HG02943 (cell line): ENCODE measurements around the gene POLR3A.
"Not testable (repeated sequence)": the region's sequence is repeated elsewhere in the genome, so short reads cannot be mapped to it uniquely, and the experiment has no call there.

ENCODE experiments used
- ATAC-seq: cut with Tn5 transposase; IDR thresholded peaks from one replicate; pipeline ENCODE4 v1.9.1; 2021; ENCODE audit warnings: mild to moderate bottlenecking, low read depth, moderate library complexity; ENCODE audit not compliant: unreplicated experiment

The POLR3A gene

GRCh38 chr10:78025685-78026364, 3.5 kb downstream of the POLR3A start:
- ATAC-seq = no peak

GRCh38 chr10:78023741-78024140, 5.6 kb downstream of the POLR3A start:
- no peak for ATAC-seq

GRCh38 chr10:78021201-78021600, 8.1 kb downstream of the POLR3A start:
- no peak for ATAC-seq

- no peak for ATAC-seq
Measured at GRCh38 chr10:78019264-78019663, 10.1 kb downstream of the POLR3A start.

GRCh38 chr10:78017856-78018255, 11.5 kb downstream of the POLR3A start:
- ATAC-seq = no peak

- no peak for ATAC-seq
Measured at GRCh38 chr10:78015546-78015945, 13.8 kb downstream of the POLR3A start.

- no peak for ATAC-seq
Measured at GRCh38 chr10:78013564-78013963, 15.8 kb downstream of the POLR3A start.

- no peak for ATAC-seq
Measured at GRCh38 chr10:78011065-78011464, 18.2 kb downstream of the POLR3A start.

- no peak for ATAC-seq
Measured at GRCh38 chr10:78010278-78010677, 19.0 kb downstream of the POLR3A start.

GRCh38 chr10:78009662-78010061, 19.7 kb downstream of the POLR3A start:
- no peak for ATAC-seq

GRCh38 chr10:78007172-78007571, 22.1 kb downstream of the POLR3A start:
- no peak for ATAC-seq

- ATAC-seq = no peak
Measured at GRCh38 chr10:78004215-78005026, 24.9 kb downstream of the POLR3A start.

GRCh38 chr10:78002541-78003288, 26.6 kb downstream of the POLR3A start:
- ATAC-seq = no peak

- no peak for ATAC-seq
Measured at GRCh38 chr10:78000956-78001472, 28.3 kb downstream of the POLR3A start.

- ATAC-seq = no peak
Measured at GRCh38 chr10:78000206-78000605, 29.1 kb downstream of the POLR3A start.

GRCh38 chr10:77998780-77999179, 30.5 kb downstream of the POLR3A start:
- not testable (repeated sequence) for ATAC-seq

GRCh38 chr10:77993620-77994019, 35.7 kb downstream of the POLR3A start:
- ATAC-seq = no peak

GRCh38 chr10:77989081-77989724, 40.1 kb downstream of the POLR3A start:
- ATAC-seq = no peak

- no peak for ATAC-seq
Measured at GRCh38 chr10:77987671-77988255, 41.6 kb downstream of the POLR3A start.

GRCh38 chr10:77984986-77985385, 44.3 kb downstream of the POLR3A start:
- ATAC-seq = no peak
